H1 (cell line): ENCODE data around the gene KLHDC8A. TPM values are rescaled to one million over a fixed set of nuclear protein-coding genes. Genes with fewer than 3 reads are reported as not detected.
"Not testable (repeated sequence)": the region's sequence is repeated elsewhere in the genome, so short reads cannot be mapped to it uniquely, and the experiment has no call there.

Source experiments
- CTCF ChIA-PET: fragments of 300-600 bp; sonication (Branson Sonifier 250); formaldehyde crosslinking; loops from one replicate; lab custom pipeline; 2021; ENCODE audit not compliant: partially characterized antibody; lab: Charles Lee
- POLR2A ChIA-PET: fragments of 300-600 bp; sonication (Branson Sonifier 250); formaldehyde crosslinking; loops from one replicate; lab custom pipeline; 2021; ENCODE audit warnings: inconsistent platforms; ENCODE audit not compliant: partially characterized antibody; lab: Charles Lee
- DNase-seq, 2 experiments: peaks; one replicate each; pipeline versions ENCODE4 v3.0.0 to v3.0.0-alpha.2; 2010 to 2022; ENCODE audit warnings: low spot score in 2 of 2, low read depth in 1 of 2, mixed read lengths in 1 of 2
- FAIRE-seq: peaks from 2 replicates; lab custom pipeline; 2011; peaks lifted over from hg19 to GRCh38; lab: Jason Lieb, UNC
- H2AFZ ChIP-seq: 2 replicates; pipeline ENCODE4 v1.8.1; 2012; ENCODE audit warnings: low read length, inconsistent platforms
- H2AK5ac ChIP-seq: 2 replicates; pipeline ENCODE4 v1.6.1; 2013; ENCODE audit warnings: low read depth, low read length
- H2BK120ac ChIP-seq: replicated peaks from 2 replicates; pipeline ENCODE3; 2013; ENCODE audit warnings: low read depth, low read length, inconsistent platforms
- H2BK12ac ChIP-seq: 2 replicates; pipeline ENCODE4 v1.6.1; 2013; ENCODE audit warnings: low read depth, low read length
- H2BK15ac ChIP-seq: 2 replicates; pipeline ENCODE4 v1.6.1; 2013; ENCODE audit warnings: low read length
- H2BK20ac ChIP-seq: 2 replicates; pipeline ENCODE4 v1.6.1; 2013; ENCODE audit warnings: low read length
- H2BK5ac ChIP-seq: 2 replicates; pipeline ENCODE4 v1.6.1; 2013; ENCODE audit warnings: low read depth, low read length
- H3K14ac ChIP-seq: 2 replicates; pipeline ENCODE4 v1.6.1; 2013; ENCODE audit warnings: inconsistent platforms; ENCODE audit not compliant: insufficient read length
- H3K18ac ChIP-seq: 2 replicates; pipeline ENCODE4 v1.6.1; 2013; ENCODE audit warnings: low read length; ENCODE audit errors: extremely low read depth
- H3K23ac ChIP-seq: 2 replicates; pipeline ENCODE4 v1.6.1; 2013; ENCODE audit warnings: inconsistent platforms; ENCODE audit not compliant: insufficient read length
- H3K23me2 ChIP-seq: 2 replicates; pipeline ENCODE4 v1.6.1; 2013; ENCODE audit warnings: low read depth, low read length
- H3K27ac ChIP-seq: 2 replicates; pipeline ENCODE4 v1.6.1; 2011; ENCODE audit warnings: low read depth, low read length, inconsistent platforms
- H3K27me3 ChIP-seq, 4 experiments: replicated peaks in 1 of 4; 1 replicate in 1 of 4; 2 replicates in 3 of 4; pipeline versions ENCODE4 v1.6.1 to v1.8.1; 2011 to 2013; ENCODE audit warnings: low read length in 3 of 4, mild to moderate bottlenecking in 3 of 4, inconsistent platforms in 2 of 4, mixed read lengths in 2 of 4, moderate library complexity in 1 of 4; ENCODE audit not compliant: control insufficient read depth in 3 of 4, insufficient read depth in 3 of 4; ENCODE audit errors: extremely low read depth in 1 of 4
- H3K36me3 ChIP-seq, 4 experiments: 2 replicates each; pipeline versions ENCODE4 v1.6.1 to v1.8.1; 2011 to 2013; ENCODE audit warnings: mild to moderate bottlenecking in 4 of 4, low read length in 3 of 4, moderate library complexity in 2 of 4, control low read depth in 1 of 4, inconsistent platforms in 1 of 4; ENCODE audit not compliant: insufficient read depth in 4 of 4, control insufficient read depth in 2 of 4
- H3K4ac ChIP-seq: replicated peaks from 2 replicates; pipeline ENCODE3; 2013; ENCODE audit warnings: low read length, low read depth, mixed read lengths, inconsistent platforms; ENCODE audit not compliant: insufficient read length
- H3K4me1 ChIP-seq, 4 experiments: replicated peaks in 1 of 4; 1 replicate in 1 of 4; 2 replicates in 3 of 4; pipeline versions ENCODE4 v1.6.1 to v1.8.1; 2011 to 2013; ENCODE audit warnings: low read length in 3 of 4, inconsistent platforms in 2 of 4, mixed read lengths in 1 of 4; ENCODE audit not compliant: insufficient read depth in 4 of 4, control insufficient read depth in 3 of 4
- H3K4me2 ChIP-seq, 2 experiments: 2 replicates each; pipeline versions ENCODE4 v1.6.1 to v1.8.1; 2011 to 2013; ENCODE audit warnings: low read depth in 2 of 2, low read length in 2 of 2, control low read depth in 1 of 2, inconsistent platforms in 1 of 2, mild to moderate bottlenecking in 1 of 2; ENCODE audit not compliant: insufficient read depth in 1 of 2
- H3K4me3 ChIP-seq, 4 experiments: fragments of 200-600, 300-600 bp in 1 of 4; sonication (generic), shearing (Covaris generic), sonication (Bioruptor Twin) in 1 of 4; 2 replicates each; pipeline versions ENCODE4 v1.5.1 to v1.8.1; 2011 to 2016; ENCODE audit warnings: low read length in 4 of 4, low read depth in 3 of 4, control low read depth in 2 of 4, inconsistent platforms in 2 of 4, mild to moderate bottlenecking in 2 of 4, mixed read lengths in 1 of 4, moderate library complexity in 1 of 4; ENCODE audit not compliant: insufficient read depth in 2 of 4; ENCODE audit errors: extremely low read depth in 1 of 4
- H3K56ac ChIP-seq: replicated peaks from 2 replicates; pipeline ENCODE3; 2013; ENCODE audit warnings: low read depth, mild to moderate bottlenecking, mixed read lengths, low read length, inconsistent platforms; ENCODE audit not compliant: insufficient read length
- H3K79me1 ChIP-seq: 2 replicates; pipeline ENCODE4 v1.6.1; 2013; ENCODE audit warnings: low read depth, low read length, control low read depth
- H3K79me2 ChIP-seq, 2 experiments: 2 replicates each; pipeline versions ENCODE4 v1.6.1 to v1.8.1; 2012 to 2013; ENCODE audit warnings: low read length in 2 of 2, mild to moderate bottlenecking in 2 of 2, inconsistent platforms in 1 of 2; ENCODE audit not compliant: insufficient read depth in 2 of 2, control insufficient read depth in 1 of 2
- H3K9ac ChIP-seq, 4 experiments: replicated peaks in 1 of 4; 1 replicate in 1 of 4; 2 replicates in 3 of 4; pipeline versions ENCODE4 v1.6.1 to v1.8.1; 2011 to 2013; ENCODE audit warnings: low read depth in 3 of 4, low read length in 3 of 4, control low read depth in 2 of 4, mild to moderate bottlenecking in 2 of 4, moderate library complexity in 2 of 4, inconsistent platforms in 1 of 4; ENCODE audit errors: extremely low read depth in 1 of 4
- H3K9me3 ChIP-seq, 2 experiments: 2 replicates each; pipeline versions ENCODE4 v1.6.1 to v1.8.1; 2012 to 2013; ENCODE audit warnings: mild to moderate bottlenecking in 2 of 2, moderate library complexity in 2 of 2, control low read depth in 1 of 2, inconsistent platforms in 1 of 2, low read depth in 1 of 2, low read length in 1 of 2, mixed read lengths in 1 of 2; ENCODE audit not compliant: insufficient read depth in 2 of 2
- H4K20me1 ChIP-seq, 2 experiments: replicated peaks in 1 of 2; 2 replicates each; pipeline versions ENCODE3 to v1.8.1; 2011 to 2013; ENCODE audit warnings: inconsistent platforms in 2 of 2, low read length in 2 of 2, mild to moderate bottlenecking in 1 of 2; ENCODE audit not compliant: insufficient read depth in 2 of 2, control insufficient read depth in 1 of 2
- H4K5ac ChIP-seq: 2 replicates; pipeline ENCODE4 v1.6.1; 2013; ENCODE audit warnings: low read length, low read depth, mixed read lengths, inconsistent platforms; ENCODE audit not compliant: insufficient read length
- H4K8ac ChIP-seq: 2 replicates; pipeline ENCODE4 v1.8.0; 2013; ENCODE audit warnings: mild to moderate bottlenecking, moderate library complexity, low read length, inconsistent platforms; ENCODE audit not compliant: insufficient read depth; ENCODE audit errors: extremely low read depth
- H4K91ac ChIP-seq: replicated peaks from 2 replicates; pipeline ENCODE3; 2013; ENCODE audit warnings: low read length, mixed read lengths, inconsistent platforms; ENCODE audit not compliant: insufficient read length
- WGBS, 2 experiments: shearing (Covaris generic) in 1 of 2; methylation state at CpG; one replicate each; pipeline versions ENCODE4 v1.1.6 to v1.1.7; 2013 to 2015; ENCODE audit warnings: low lambda C conversion rate in 2 of 2, mixed read lengths in 2 of 2, inconsistent platforms in 1 of 2, low coverage in 1 of 2, missing lambda C conversion rate in 1 of 2; ENCODE audit not compliant: insufficient replicate concordance in 2 of 2, insufficient coverage in 1 of 2, insufficient read length in 1 of 2; ENCODE audit errors: extremely low coverage in 1 of 2, missing lambda C conversion rate in 1 of 2; 5-methylcytosine and 5-hydroxymethylcytosine counted together
- polyA plus RNA-seq, 7 experiments: library from polyadenylated mRNA; depleted of rRNA in 3 of 7; stranded (reverse) in 5 of 7; unstranded in 2 of 7; fragments of >200 nt in 5 of 7; fragments of 200-250 nt in 2 of 7; gene quantifications; 1 replicate in 5 of 7; 2 replicates in 1 of 7; 4 replicates in 1 of 7; pipeline versions ENCODE4 v1.2.1 to v1.2.3, GENCODE V29; 2011 to 2013; ENCODE audit warnings: missing spikeins in 2 of 7, mixed read lengths in 2 of 7
- total RNA-seq: library from RNA; stranded (reverse); fragmentation: NEBNext Ultra II Directional; extraction: Animal tissue kit (Norgen Biotek cat#: 25700); gene quantifications from 2 replicates; pipeline ENCODE4 v1.2.1, GENCODE V29; 2021

Gene KLHDC8A
- total and polyA plus RNA-seq, 2 of the 8 experiments (the other 6 are each of a cell fraction or from before 2014, with no cell fraction given) = 1.9 to 3.4 TPM

GRCh38 chr1:205404484-205404883 is 47.8 kb upstream of the KLHDC8A start:
- WGBS, 2 experiments = 40% methylated on average over 2 of the region's 3 CpGs; no CpG with 5 or more reads in 1 of the 2 experiments
- H3K9me3 ChIP-seq = peaks cover 3 to 14% of the 10 kb centered on the region in 2 experiments; a peak in 3 of 4 replicates
- not testable (repeated sequence) for FAIRE-seq

More at GRCh38 chr1:205404484-205404883, 47.8 kb upstream of the KLHDC8A start:
- H2BK20ac ChIP-seq, H4K8ac ChIP-seq, H3K9ac ChIP-seq, H3K56ac ChIP-seq, H4K5ac ChIP-seq, H3K23me2 ChIP-seq, H2BK12ac ChIP-seq, H4K20me1 ChIP-seq, H3K14ac ChIP-seq, H2BK15ac ChIP-seq, H3K4me1 ChIP-seq, H3K36me3 ChIP-seq, H3K27me3 ChIP-seq, H3K18ac ChIP-seq, H2BK120ac ChIP-seq, H3K79me1 ChIP-seq, H3K79me2 ChIP-seq, H3K27ac ChIP-seq, H2AFZ ChIP-seq, POLR2A ChIA-PET, CTCF ChIA-PET, H3K23ac ChIP-seq, H3K4me3 ChIP-seq, H3K4me2 ChIP-seq, H2BK5ac ChIP-seq, H3K4ac ChIP-seq, H2AK5ac ChIP-seq, H4K91ac ChIP-seq, DNase-seq: not testable (repeated sequence)
